Esophagus muscularis mucosa (tissue), 4 donors: ENCODE results near the gene ARF3.

Source experiments
- EP300 ChIP-seq: sonication (generic); formaldehyde crosslinking; IDR thresholded peaks from one replicate; pipeline ENCODE4 v1.6.1; 2017; ENCODE audit warnings: antibody characterized with exemption
- POLR2A ChIP-seq: fragments of 450-650 bp; IDR thresholded peaks from one replicate; pipeline ENCODE4 v1.6.1; 2017; ENCODE audit warnings: antibody characterized with exemption, moderate library complexity, mild to moderate bottlenecking, low read depth
- POLR2AphosphoS5 ChIP-seq, 2 donors: sonication (generic); formaldehyde crosslinking; IDR thresholded peaks; one replicate each; pipeline ENCODE4 v1.6.1; 2017; ENCODE audit warnings: antibody characterized with exemption in 2 of 2
- TF ChIP-seq, protein P1 (sequence below), 3 experiments: fragments of 200-600 bp in 2 of 3; fragments of 450-650 bp in 1 of 3; sonication (generic) in 2 of 3; IDR thresholded peaks; one replicate each; pipeline ENCODE4 v1.5.1; 2017 to 2019; ENCODE audit warnings: antibody characterized with exemption in 3 of 3, mild to moderate bottlenecking in 2 of 3, moderate library complexity in 1 of 3

DNA sequence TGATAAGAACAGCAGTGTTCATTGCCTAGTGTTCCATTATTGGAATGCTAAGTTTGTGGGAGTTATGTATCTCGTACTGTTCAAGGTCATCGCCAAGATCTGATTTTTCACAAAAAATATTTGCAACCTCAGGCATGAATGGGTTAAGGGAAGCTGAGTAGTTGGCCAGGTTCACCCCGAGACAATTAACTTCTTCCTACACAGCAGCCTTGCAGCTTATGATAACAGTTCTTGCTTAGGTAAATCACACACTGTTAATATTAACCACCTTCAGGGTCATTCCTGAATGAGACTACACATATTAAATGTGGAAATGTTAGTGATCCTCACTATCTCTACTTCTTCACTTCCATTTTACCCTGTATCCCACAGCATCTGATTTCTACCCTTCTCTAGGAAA lies 50.0 kb downstream of the ARF3 start:
- TF ChIP-seq POLR2A: no peak
- TF ChIP-seq, protein P1, sequence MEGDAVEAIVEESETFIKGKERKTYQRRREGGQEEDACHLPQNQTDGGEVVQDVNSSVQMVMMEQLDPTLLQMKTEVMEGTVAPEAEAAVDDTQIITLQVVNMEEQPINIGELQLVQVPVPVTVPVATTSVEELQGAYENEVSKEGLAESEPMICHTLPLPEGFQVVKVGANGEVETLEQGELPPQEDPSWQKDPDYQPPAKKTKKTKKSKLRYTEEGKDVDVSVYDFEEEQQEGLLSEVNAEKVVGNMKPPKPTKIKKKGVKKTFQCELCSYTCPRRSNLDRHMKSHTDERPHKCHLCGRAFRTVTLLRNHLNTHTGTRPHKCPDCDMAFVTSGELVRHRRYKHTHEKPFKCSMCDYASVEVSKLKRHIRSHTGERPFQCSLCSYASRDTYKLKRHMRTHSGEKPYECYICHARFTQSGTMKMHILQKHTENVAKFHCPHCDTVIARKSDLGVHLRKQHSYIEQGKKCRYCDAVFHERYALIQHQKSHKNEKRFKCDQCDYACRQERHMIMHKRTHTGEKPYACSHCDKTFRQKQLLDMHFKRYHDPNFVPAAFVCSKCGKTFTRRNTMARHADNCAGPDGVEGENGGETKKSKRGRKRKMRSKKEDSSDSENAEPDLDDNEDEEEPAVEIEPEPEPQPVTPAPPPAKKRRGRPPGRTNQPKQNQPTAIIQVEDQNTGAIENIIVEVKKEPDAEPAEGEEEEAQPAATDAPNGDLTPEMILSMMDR (IDR thresholded peaks at IDR 0.05): no peak
- TF ChIP-seq POLR2AphosphoS5 (IDR thresholded peaks at IDR 0.05): no peak
- TF ChIP-seq EP300: no peak
